HG03460 (cell line): Measurements from ENCODE around the gene TBCK.

ENCODE experiments used
- ATAC-seq: cut with Tn5 transposase; IDR thresholded peaks from one replicate; pipeline ENCODE4 v1.9.1; 2021; ENCODE audit not compliant: unreplicated experiment

TBCK gene

DNA sequence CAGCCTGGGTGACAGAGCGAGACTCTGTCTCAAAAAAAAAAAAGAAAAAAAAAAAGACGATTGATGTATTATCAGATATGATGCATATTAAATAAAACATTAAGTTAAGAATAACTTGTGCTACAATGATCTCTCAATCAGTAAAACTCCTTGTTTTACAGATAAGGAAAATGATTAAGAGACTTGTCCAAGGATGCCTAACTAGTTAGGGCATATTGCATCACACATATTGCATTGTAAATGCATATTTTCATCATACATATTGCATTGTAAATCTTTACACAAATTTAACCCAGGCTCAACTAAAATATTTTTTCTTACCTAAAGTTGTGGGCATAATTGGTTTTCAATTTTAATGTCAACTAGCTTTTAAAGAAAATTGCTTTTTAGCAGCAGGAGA is 26.3 kb downstream of the TBCK start:
- ATAC-seq = no peak

GRCh38 chr4:106287353-106287969 is 28.5 kb downstream of the TBCK start:
- no peak for ATAC-seq

GRCh38 chr4:106286611-106287010 is 29.4 kb downstream of the TBCK start:
- no peak for ATAC-seq

DNA sequence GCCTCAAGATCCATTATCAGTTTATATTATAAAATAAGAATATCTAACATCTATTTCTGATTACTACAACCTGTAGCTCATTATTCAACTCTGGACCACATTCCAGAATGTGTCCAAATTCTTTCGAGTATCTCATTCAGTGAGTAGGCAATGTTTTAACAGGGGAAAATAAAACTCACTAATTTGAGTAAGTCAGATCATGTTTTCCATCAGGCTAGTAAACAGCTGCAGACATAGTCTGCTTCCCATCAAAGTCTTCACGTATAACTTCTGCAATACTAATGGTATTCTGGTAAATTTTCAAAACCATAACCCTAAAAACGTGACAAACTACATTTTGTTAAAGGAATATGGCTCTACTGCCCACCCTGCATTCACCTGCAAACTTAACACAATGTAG is 31.8 kb downstream of the TBCK start:
- ATAC-seq = no peak

DNA sequence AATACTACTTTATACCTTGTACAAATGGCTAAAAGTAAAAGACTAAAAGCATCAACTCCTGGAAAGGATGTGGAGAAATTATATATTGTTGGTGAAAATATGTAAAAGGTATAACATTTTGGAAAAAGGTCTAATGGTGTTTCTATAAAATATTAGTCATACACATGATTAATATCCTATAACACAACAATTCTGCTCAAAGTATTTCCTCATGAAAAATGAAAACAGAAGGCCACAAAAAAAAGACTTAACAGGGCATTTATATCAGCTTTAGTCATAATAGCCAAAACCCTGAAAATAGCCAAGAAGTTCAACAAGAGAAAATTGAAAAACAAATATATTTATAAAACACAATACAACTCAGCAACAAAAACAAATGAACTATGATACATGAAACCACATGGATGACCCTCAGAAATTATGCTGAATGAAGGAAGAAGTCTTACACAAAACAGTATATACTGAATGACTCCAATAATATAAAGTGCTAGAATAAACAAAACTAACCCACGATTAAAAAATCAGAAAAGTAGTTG is 38.8 kb downstream of the TBCK start:
- no peak for ATAC-seq

- no peak for ATAC-seq
Measured at GRCh38 chr4:106273831-106274230, 42.2 kb downstream of the TBCK start.

DNA sequence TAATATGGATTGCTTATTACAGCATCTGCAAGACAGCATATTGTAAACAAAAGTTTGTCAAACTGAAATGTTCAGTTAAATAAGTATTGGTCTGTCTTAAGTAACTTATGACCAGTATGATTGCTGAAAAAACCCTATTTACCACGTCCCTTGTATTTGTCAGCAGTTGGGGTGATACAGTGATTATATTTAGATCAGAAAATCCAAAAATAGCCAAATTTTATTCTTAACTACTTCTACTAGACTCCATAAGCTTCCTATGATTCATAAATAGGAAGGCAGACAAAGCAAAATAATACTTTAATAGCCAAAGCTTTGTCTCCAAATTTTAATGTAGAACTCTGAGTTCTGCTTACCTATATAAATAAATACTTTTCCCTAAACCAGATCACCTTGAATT is 45.3 kb downstream of the TBCK start:
- ATAC-seq = no peak

DNA sequence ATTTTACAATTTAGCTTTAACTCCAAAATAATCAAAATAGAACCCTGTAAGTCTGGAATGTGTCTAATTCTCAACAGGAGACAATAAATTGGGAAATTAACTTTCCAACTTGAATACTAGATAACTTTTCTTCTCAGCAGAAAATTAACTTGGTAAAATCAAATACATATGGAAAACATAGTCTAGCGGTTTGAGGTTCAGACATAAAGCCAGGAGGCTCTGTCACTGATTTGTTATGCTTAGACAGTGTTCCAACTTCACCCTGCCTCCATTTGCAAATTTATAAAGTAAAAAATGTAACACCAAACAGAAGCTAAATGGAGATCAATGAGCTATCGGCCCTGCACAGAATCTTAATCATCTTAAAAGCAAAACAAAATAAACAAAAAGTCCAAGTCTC is 46.3 kb downstream of the TBCK start:
- ATAC-seq = no peak

DNA sequence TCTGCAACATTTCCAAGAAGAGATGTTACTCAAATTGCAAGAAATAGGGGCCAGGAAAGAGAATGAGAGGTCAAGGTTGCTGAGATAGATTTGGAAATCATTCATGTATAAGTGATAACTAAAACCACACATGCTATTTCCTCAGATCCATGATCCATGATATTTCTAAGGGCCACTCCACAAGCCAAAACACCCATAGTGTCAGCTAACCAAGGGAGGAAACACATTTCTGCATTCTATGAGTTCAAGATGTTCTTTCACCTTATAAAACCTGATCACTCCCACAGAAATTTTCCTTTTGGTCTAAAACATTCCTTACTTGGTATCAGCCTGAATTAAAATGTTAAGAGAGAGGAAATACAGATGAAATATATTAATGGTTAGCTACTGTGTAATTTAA is 47.2 kb downstream of the TBCK start:
- ATAC-seq = no peak

DNA sequence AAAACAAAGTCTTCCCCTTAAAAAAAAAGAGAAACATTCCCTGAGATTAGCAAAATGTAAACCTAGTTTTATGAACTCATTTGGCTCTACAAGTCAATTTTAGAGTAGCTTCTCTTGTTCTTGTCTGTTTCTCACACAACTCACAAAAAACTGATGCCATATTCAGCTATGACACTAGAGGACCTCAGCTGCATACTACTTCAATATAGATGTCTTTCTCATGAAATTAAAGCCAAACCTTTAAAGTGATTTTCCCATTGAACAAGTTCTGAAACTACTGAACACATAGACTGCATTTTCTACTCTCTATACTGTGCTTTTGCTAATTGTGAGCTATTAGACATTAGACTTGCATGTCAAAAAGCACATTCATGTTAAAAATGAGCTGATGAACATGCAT is 49.8 kb downstream of the TBCK start:
- ATAC-seq = peak; percentile 65

DNA sequence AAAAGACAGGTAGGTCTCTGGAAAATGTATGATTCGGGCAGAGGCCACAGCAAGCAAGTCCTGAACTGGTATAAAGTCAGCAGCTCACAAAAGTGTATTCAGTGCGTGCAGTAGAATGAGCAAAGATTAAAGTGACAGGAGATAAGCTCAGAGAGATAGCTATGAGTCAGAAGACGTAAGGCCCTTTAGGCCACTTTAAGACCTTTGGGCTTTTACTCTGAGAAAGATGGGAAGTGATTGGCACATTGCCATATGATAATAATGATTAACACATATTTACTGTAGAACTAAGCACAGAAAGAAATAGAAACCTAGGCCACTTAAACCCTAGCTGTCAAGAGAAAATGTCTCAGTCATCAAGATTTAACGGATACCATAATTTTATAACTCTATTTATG is 51.7 kb downstream of the TBCK start:
- ATAC-seq = no peak

DNA sequence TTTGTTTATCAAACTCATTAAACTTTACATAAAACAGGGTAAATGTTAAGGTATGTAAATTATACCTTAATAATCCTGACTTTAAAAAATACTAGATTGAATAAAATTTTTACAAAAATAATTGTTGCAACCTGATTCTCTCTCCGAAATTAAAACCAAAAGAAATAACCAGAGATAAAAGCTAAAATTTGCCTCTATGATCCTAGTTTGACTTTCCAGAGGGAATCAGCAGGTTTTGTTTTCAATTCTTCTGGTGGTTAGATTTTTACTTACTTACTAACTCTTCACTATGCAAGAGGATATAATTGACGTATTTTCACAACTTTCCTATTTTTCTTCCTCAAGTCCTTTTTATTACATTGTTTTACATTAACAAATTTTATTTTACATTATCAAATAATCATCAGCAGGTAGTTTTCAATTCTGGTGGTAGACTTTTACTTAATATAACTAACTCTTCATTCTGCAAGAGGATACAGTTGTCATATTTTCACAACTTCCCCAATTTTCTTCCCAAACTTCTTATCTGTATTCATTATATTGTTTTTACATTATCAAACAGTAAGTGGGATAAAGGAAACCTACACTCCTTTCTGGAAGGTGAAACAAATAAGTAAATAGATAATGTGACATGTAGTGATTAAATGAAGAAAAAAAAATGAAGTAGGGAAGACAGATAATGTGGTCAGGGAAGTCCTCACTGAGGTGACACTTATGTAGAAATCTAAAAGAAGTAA is 52.2 kb downstream of the TBCK start:
- no peak for ATAC-seq

DNA sequence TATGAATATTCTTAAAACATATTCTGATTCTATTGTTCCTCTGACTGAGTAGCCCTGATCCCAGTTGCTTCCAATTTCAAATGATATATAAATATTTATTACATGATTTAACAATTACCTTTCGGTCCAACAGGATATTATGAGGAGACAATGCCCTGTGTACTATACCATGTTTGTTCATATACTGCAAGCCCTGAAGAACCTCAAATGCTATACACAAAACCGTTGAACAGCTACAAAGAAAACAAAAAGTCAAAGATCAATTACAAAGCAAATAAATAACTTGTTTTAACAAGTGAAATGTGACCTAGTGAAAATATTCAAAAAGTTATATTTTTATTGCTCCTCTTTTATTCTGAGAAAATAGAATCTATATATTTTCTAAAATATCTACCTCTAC is 54.0 kb downstream of the TBCK start:
- no peak for ATAC-seq

DNA sequence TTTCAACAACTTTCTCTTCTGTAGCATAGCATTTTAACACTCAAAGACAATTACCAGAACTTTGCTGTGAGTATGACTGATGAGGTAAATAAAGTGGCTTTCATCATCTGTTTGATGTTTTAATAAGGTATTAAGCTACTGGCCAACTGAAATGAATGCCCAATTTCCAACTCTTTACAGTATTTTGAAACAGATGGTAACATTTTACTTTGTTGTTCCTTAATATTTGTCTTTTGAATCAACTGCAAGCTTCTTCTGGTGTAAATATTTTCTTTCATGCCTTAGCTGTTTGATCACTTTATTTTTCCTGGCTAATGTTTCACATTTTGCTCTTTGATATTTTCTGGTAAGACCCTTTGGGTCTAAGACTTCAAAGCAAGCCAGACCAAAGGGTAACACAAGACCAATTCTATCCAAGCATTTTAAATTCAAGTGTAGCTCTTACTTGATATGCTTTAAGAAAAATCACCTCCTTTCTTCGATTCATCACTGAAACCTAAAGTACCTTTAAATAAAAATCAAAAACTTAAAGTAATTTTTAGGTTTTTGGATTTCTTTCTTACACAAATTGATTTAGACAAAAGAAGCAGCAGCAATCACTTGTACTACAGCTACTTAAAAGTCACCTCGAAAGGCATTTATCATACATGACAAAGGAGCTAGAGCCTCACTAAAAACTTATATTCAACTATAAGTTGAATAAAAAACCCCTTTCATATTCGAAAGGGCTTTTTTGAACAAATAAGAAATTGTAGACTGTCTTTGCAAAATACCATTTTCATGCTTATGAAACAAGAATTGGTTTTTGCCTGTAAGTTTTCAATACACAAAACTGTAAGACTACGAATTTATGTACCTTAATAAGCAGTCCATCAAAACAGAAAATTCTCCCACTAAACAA is 57.6 kb downstream of the TBCK start:
- ATAC-seq = no peak

- no peak for ATAC-seq
Measured at GRCh38 chr4:106256190-106256589, 59.8 kb downstream of the TBCK start.

GRCh38 chr4:106255195-106255594 is 60.8 kb downstream of the TBCK start:
- ATAC-seq = no peak

GRCh38 chr4:106253364-106254129 is 62.5 kb downstream of the TBCK start:
- ATAC-seq = no peak

DNA sequence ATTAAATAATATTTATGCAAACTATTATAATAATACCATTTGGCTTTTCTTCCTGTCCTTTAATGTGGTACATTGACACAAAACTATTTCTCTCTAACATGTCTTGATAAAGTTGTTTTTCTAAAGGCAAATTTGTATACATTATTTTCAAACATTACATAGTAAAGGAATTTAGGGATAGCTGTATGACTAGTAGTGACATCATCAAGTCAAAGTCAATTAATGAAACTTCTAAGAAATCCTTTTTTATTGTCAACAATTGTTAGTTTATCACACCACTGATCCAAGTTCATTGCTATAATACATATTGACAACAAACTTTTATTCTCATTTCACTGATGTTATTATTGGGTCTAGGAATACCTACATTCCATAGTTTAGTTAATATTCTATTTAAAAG is 68.4 kb downstream of the TBCK start:
- no peak for ATAC-seq

- ATAC-seq = no peak
Measured at GRCh38 chr4:106246441-106246840, 69.6 kb downstream of the TBCK start.

DNA sequence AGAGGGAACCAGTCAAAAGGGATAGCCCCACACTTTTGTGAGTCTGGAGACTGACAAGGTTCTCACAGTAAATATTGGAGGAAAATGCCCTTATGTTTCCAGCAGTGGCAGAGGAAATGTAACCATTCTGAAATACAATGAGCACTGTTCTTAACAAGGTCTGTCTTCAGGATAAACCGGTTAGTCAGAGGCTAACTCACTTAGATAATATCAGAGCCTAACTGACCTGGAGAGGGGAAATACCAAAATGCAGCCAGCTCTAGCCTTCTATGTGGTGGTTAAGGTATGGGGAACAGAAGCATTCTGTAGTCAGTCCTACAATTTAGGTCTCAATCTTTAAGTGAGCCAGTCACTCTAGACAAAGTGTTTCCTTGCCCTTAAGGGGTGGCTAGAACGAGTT is 70.8 kb downstream of the TBCK start:
- no peak for ATAC-seq

DNA sequence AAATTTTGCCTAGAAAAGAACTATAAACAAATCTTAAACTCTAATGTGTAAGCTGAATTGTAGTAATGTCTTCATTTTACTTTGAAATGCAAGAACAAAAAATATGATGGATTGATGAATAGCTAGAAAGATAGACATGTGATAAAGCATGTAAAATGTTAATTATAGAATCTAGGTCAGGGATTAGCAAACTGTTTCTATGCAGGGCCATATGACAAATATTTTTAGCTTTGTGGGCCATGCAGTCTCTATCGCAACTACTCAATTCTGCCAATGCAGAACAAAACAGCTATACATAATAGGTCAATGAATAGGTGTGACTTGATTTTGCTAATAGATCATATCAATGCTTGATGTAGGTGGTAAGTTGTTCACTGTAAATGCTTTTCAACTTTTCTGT is 75.3 kb downstream of the TBCK start:
- ATAC-seq = no peak
